ENCODE results near the gene PTGS1. TPM values are rescaled to one million over a fixed set of nuclear protein-coding genes. Genes with fewer than 3 reads are reported as not detected.

The PTGS1 gene
- total RNA-seq, 1 donor from 2014 or later, result 13.0 TPM

DNA sequence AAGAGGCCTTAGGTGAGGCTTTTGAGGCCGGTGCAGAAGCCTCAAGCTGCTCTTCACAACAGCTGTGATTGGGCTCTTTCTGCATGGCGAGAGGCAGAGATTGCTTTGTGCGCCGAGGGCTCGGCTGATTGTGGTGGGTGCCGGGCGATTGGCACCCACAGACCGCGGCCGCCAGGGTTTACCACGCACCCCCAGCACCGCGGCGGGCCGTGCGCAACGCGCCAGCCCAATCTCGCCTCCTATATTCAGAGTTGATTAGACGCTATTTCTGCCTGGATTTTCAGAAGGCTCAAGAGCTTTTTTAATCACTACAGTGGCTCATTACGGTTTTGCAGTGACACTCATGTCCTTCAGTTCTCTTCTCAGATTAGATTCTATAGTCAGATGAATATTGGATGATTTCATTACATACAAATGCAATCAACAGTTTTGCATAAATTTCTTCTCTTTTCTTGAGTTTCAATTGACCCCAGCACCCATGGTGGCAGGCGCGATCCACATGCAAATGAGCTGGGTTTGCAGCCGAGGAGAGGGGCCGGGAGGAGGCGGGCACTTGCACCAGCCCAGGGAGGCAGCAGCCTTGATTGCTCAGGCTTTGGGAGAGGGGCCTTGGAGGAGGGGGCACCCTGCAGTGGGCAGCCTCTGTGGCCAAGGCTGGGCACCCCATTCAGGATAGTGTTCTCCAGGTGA, 33.8 kb upstream of the PTGS1 start:
- H3K4me1 ChIP-seq, result no peaks in the 10 kb centered on the region
- TF ChIP-seq, protein P1, sequence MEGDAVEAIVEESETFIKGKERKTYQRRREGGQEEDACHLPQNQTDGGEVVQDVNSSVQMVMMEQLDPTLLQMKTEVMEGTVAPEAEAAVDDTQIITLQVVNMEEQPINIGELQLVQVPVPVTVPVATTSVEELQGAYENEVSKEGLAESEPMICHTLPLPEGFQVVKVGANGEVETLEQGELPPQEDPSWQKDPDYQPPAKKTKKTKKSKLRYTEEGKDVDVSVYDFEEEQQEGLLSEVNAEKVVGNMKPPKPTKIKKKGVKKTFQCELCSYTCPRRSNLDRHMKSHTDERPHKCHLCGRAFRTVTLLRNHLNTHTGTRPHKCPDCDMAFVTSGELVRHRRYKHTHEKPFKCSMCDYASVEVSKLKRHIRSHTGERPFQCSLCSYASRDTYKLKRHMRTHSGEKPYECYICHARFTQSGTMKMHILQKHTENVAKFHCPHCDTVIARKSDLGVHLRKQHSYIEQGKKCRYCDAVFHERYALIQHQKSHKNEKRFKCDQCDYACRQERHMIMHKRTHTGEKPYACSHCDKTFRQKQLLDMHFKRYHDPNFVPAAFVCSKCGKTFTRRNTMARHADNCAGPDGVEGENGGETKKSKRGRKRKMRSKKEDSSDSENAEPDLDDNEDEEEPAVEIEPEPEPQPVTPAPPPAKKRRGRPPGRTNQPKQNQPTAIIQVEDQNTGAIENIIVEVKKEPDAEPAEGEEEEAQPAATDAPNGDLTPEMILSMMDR (IDR thresholded peaks at IDR 0.05), result no peak
- H3K9me3 ChIP-seq, result no peaks in the 10 kb centered on the region
- no peaks in the 10 kb centered on the region for H3K27me3 ChIP-seq
- no peak overlapping the region for H3K27ac ChIP-seq
- intact Hi-C loops (cut with DNase I), result no loop called here
- H3K36me3 ChIP-seq, result no peaks in the 10 kb centered on the region
- no peak overlapping the region for H3K4me3 ChIP-seq
- no peak for DNase-seq (ENCODE audit: low spot score in 2 of 2)

DNA sequence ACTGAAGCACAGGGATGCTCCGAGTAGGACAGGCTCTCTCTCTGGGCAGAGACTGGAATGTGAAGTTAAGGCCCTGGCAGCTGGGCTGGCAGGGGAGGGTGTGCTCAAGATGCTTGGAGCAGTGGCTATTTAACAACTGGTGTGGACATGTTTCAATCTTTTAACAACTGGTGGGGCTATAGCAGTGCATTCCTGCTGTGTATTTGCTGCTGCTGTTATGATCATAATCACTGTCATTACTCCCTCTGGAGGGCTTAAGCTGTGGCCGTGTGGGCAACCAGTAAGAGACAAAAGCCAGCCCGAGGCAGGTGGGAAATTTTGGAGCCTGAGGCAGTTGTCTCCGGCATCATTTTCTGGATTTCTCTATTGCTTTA, 33.3 kb upstream of the PTGS1 start:
- TF ChIP-seq, protein P1 (IDR thresholded peaks at IDR 0.05), result no peak
- Histone ChIP-seq H3K36me3 (no peaks in the 10 kb centered on the region), H3K9me3 (no peaks in the 10 kb centered on the region), H3K4me3 (no peak overlapping the region), H3K4me1 (no peaks in the 10 kb centered on the region), H3K27ac (no peak overlapping the region), H3K27me3 (no peaks in the 10 kb centered on the region)
- DNase-seq (ENCODE audit: low spot score in 2 of 2), result no peak
- intact Hi-C loops (cut with DNase I), result no loop called here

DNA sequence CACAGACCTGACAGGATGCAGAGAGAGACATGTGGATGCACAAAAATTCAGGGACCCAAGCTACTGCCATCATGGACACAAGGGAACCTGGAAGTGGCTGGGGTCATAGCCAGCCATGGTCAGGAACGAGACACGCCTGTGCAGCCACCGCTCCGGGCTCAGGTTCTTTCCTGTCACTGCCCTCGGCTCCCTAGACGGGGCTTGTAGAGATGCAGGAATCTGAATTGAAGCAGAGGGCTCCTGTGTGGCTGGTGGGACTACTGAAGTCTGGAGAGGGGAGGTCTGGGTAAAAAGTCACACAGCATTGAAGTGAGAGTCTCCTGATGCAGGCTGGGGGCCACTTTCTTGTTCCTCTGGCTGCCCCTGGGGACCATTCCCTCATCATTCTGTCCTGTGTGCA, 32.3 kb upstream of the PTGS1 start:
- H3K9me3 ChIP-seq, result no peaks in the 10 kb centered on the region
- H3K4me1 ChIP-seq, result no peaks in the 10 kb centered on the region
- no peak for DNase-seq (ENCODE audit: low spot score in 2 of 2)
- TF ChIP-seq, protein P1 (IDR thresholded peaks at IDR 0.05), result no peak
- H3K27ac ChIP-seq, result no peak overlapping the region
- H3K4me3 ChIP-seq, result no peak overlapping the region
- H3K27me3 ChIP-seq, result no peaks in the 10 kb centered on the region
- intact Hi-C loops (cut with DNase I), result no loop called here
- no peaks in the 10 kb centered on the region for H3K36me3 ChIP-seq

DNA sequence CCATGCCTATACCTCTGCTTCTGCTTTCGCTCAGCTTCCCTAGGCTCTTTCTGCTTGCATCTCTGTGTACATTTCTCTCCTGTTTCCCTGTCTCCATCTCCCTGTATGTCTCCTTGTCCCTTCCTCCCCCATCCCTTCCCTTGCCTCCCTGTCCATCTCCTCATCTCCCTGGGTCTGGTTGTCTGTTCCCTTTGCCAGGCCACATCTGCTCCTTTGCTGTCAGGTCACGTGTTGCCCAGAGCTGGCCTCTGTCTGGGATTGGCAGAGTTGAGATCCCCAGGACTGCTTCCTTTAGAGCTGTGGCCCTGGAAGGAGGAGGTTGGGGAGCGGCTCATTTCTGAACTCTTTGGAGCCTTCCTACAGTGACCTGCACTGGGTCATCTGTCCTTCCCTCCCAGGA, 31.8 kb upstream of the PTGS1 start:
- Histone ChIP-seq H3K27ac (no peak overlapping the region), H3K4me1 (no peaks in the 10 kb centered on the region), H3K27me3 (no peaks in the 10 kb centered on the region), H3K9me3 (no peaks in the 10 kb centered on the region), H3K36me3 (no peaks in the 10 kb centered on the region), H3K4me3 (no peak overlapping the region)
- intact Hi-C loops (cut with DNase I), result no loop called here
- TF ChIP-seq, protein P1 (IDR thresholded peaks at IDR 0.05), result no peak
- peak in 1 of 2 donors; percentile 53 for DNase-seq (ENCODE audit: low spot score in 2 of 2)

DNA sequence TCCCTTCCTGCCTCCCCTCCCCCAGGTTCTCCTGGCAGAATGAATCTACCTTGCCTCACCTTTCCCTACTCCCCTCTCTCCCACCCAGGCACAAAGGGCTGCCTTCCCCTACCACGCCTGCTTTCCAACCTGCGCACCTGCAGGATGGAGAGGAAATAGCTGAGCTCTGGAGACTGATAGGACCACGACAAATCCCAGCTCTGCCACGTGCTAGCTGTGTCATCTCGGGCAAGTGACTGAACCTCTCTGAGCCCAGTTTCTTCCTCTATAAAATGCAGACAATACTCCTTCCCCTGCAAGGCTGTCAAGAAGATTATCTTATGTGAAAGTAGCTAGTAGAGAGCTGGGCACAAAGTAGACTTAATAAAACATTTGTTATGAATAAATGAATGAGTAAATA, 31.2 kb upstream of the PTGS1 start:
- H3K4me3 ChIP-seq, result no peak overlapping the region
- H3K4me1 ChIP-seq, result no peaks in the 10 kb centered on the region
- no peaks in the 10 kb centered on the region for H3K27me3 ChIP-seq
- TF ChIP-seq, protein P1 (IDR thresholded peaks at IDR 0.05), result no peak
- peak in 1 of 2 donors; percentile 37 for DNase-seq (ENCODE audit: low spot score in 2 of 2)
- H3K9me3 ChIP-seq, result no peaks in the 10 kb centered on the region
- H3K36me3 ChIP-seq, result no peaks in the 10 kb centered on the region
- no peak overlapping the region for H3K27ac ChIP-seq
- intact Hi-C loops (cut with DNase I), result no loop called here

DNA sequence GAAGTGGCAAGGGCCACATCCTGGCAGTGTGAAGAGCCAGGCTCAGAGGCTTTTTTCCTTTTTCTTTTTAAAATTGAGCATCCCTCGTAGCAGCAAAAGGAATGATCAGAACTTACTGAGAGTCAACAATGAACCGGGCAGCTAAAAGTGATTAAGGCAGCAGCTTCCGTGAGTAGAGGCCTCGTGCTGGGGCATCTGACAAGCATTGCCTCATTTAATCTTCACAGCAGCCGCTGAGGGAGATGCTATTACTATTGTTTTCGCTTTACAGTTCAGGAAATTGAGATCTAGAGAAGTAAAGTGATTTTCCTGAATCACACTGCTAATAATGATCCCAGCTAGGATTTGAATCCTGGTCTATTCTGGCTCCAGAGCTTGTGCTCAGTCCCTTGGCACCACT, 30.7 kb upstream of the PTGS1 start:
- H3K27me3 ChIP-seq, result no peaks in the 10 kb centered on the region
- no peaks in the 10 kb centered on the region for H3K36me3 ChIP-seq
- no peak for DNase-seq (ENCODE audit: low spot score in 2 of 2)
- TF ChIP-seq, protein P1 (IDR thresholded peaks at IDR 0.05), result no peak
- H3K4me1 ChIP-seq, result no peaks in the 10 kb centered on the region
- H3K27ac ChIP-seq, result no peak overlapping the region
- H3K9me3 ChIP-seq, result no peaks in the 10 kb centered on the region
- intact Hi-C loops (cut with DNase I), result no loop called here
- H3K4me3 ChIP-seq, result no peak overlapping the region
